SH-SY5Y (cell line): ENCODE measurements around the gene GLS.

Experiments used
- GATA2 ChIP-seq: IDR thresholded peaks from 2 replicates; pipeline ENCODE4 v1.6.1; 2011; ENCODE audit warnings: mild to moderate bottlenecking, low read depth, low read length
- GATA3 ChIP-seq: IDR thresholded peaks from 2 replicates; pipeline ENCODE4 v1.6.1; 2011; ENCODE audit warnings: low read depth, mild to moderate bottlenecking, low read length, moderate library complexity

GRCh38 chr2:190922376-190922775 is 41.8 kb downstream of the GLS start:
- TF ChIP-seq GATA2 (no peak), GATA3 (no peak)
